M059J (cell line): Measurements from ENCODE around the gene ESRRA. TPM values are rescaled to one million over a fixed set of nuclear protein-coding genes. Genes with fewer than 3 reads are reported as not detected.

Experiments used
- total RNA-seq: library from RNA; depleted of rRNA; stranded (reverse); fragments of >200 nt; shearing (Covaris generic); gene quantifications from 2 replicates; pipeline ENCODE4 v1.2.3, GENCODE V29; 2014; rRNA removed

ESRRA gene
- total RNA-seq, 1 experiment from 2014 or later: 35.2 TPM

Other genes with a start within 250 kb of the ESRRA start
- gene MACROD1, start 139.4 kb upstream of the ESRRA start, total RNA-seq: 3.8 and 10.3 TPM in 2 replicates
- 244 and 310 TPM in 2 replicates for gene STIP1, start 119.4 kb upstream of the ESRRA start, total RNA-seq
- 0.20 TPM in 1 of 2 replicates, not detected in the other for gene FERMT3, start 98.8 kb upstream of the ESRRA start, total RNA-seq
- gene TRPT1, start 79.3 kb upstream of the ESRRA start, total RNA-seq: 55.9 and 59.8 TPM in 2 replicates
- 74.7 and 79.3 TPM in 2 replicates for gene NUDT22, start 79.2 kb upstream of the ESRRA start, total RNA-seq
- 20.6 and 23.7 TPM in 2 replicates for gene DNAJC4, start 75.0 kb upstream of the ESRRA start, total RNA-seq
- 29.8 and 36.1 TPM in 2 replicates for gene VEGFB, start 70.9 kb upstream of the ESRRA start, total RNA-seq
- 100 and 104 TPM in 2 replicates for gene FKBP2, start 64.4 kb upstream of the ESRRA start, total RNA-seq
- 248 and 263 TPM in 2 replicates for gene PPP1R14B, start 58.6 kb upstream of the ESRRA start, total RNA-seq
- gene PLCB3, start 54.0 kb upstream of the ESRRA start, total RNA-seq: 24.0 and 42.3 TPM in 2 replicates
- 148 and 163 TPM in 2 replicates for gene BAD, start 20.9 kb upstream of the ESRRA start, total RNA-seq
- 32.7 and 39.5 TPM in 2 replicates for gene GPR137, start 19.7 kb upstream of the ESRRA start, total RNA-seq
- gene KCNK4, start 14.2 kb upstream of the ESRRA start, total RNA-seq: 0.10 TPM in 1 of 2 replicates, not detected in the other
- gene CATSPERZ, start 5.2 kb upstream of the ESRRA start, total RNA-seq: not detected in 2 replicates
- 378 and 452 TPM in 2 replicates for gene TRMT112, start 12.0 kb downstream of the ESRRA start, total RNA-seq
- 229 and 260 TPM in 2 replicates for gene PRDX5, start 12.6 kb downstream of the ESRRA start, total RNA-seq
- gene CCDC88B, start 34.7 kb downstream of the ESRRA start, total RNA-seq: 0.07 and 3.9 TPM in 2 replicates
- 26.9 and 41.8 TPM in 2 replicates for gene RPS6KA4, start 53.6 kb downstream of the ESRRA start, total RNA-seq